Activated T-helper 1 cell treated with Interleukin-2 at 50 U/mL for 16 hours (primary cell): ENCODE measurements around the gene DNM3.
"Not testable (repeated sequence)": the region's sequence is repeated elsewhere in the genome, so short reads cannot be mapped to it uniquely, and the experiment has no call there.

Experiments
- DNase-seq: peaks from one replicate; pipeline ENCODE4 v3.0.0-alpha.2; 2020; ENCODE audit warnings: low read depth

The DNM3 gene

DNA sequence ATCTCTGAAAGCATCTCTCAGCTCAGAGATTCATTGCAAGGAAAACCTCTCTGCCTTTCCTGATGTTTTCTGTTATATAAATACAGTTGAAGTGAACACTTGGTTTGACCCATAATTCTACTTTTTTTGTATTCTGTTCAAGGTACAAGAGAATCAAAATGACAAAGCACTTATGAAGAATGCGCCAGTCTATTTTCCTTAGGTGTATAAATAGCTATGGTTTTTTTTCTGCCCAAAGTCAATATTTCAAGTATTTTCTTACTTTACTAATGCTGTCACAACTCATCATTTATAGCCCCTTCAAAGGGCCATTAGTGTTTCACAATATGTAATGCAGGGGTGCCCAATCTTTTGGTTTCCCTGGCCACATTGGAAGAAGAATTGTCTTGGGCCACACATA is 436.7 kb downstream of the DNM3 start:
- DNase-seq = no peak

DNA sequence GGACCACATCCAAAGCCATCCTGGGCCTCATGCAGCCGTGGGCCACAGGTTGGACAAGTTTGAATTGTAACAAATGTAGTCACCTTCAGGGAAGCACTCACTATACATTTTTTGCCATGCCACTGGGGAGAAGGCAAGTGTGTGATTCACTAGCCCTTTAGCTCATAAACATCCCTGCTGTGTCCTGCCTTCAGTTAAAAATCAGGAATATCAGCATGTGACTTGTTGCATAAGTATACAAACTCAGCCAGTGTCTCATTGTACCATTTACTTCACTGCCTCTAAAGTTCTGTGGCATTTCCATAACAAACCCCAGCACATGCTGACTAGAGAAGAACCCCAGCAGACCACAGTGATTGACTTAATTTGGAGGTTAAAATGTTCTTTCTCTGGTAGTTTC is 437.2 kb downstream of the DNM3 start:
- DNase-seq = no peak

DNA sequence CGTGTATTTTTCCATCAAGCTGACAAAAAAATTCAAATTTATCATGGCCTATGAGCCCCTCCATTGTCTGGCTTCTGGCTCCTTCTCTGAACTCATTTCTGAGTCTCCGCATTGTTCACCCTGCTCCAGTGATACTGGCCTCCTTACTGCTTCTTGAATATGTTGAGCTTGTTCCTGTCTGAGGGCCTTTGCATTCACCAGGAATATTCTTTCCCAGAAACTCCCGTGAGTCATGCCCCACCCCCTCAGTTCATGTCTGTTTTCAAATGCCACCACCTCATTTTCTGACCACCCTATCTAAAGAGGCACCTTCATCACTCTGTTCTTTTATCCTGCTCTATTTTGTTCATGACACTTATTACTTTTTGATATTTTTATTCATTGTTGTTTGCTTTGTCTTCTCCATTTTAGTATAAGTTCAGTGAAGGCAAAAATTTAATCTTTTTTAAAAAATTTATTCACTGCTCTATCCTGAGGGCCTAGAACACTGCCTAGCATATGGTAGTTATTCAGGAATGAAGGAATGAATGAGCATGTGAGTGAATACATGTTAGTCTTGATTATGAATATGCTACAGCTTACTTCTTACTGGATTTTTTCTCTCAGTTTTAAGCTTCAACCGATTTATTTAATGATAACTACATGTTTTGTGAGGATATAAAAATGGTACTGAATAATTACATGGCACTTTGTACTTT is 438.8 kb downstream of the DNM3 start:
- DNase-seq = no peak

DNA sequence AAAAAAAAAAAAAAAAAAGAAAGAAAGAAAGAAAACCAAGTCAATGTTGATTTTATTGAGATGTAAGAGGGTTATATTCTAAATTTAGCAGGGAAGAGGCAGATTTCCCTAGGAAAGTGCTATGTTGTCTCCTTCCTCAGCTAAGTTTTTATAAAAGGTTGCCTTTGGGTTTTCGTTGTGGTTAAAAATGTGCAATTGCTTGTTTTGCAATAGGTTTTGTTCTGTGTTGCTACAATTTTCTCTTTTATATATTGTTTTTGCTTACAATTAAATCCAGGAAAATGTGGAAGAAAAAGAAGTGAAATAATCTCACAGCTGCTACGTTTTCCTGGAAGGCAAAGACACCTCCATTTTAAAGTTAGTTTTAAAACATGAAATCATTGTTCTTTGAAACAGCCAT is 442.5 kb downstream of the DNM3 start:
- DNase-seq = no peak

DNA sequence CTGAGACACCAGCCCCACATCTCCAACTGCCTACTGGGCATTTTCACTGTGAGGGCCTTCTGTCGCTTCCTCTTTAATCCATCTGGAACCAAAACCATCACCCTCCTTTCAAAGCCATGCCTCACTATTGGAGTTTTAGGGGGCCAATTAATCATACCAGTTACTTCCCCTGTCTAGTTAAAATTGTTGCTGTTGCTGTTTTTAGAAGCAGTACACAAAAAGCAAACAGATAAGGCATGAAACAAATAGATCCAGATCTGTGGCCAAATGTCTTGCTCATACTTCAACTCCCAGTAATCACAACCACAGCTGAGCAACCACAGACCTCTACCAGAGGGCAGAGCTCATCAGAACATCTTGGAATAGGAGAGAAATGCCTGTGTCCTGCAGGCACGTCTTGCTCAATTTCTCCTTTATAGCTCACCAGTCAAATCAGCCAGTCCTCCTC is 445.4 kb downstream of the DNM3 start:
- DNase-seq = no peak

DNA sequence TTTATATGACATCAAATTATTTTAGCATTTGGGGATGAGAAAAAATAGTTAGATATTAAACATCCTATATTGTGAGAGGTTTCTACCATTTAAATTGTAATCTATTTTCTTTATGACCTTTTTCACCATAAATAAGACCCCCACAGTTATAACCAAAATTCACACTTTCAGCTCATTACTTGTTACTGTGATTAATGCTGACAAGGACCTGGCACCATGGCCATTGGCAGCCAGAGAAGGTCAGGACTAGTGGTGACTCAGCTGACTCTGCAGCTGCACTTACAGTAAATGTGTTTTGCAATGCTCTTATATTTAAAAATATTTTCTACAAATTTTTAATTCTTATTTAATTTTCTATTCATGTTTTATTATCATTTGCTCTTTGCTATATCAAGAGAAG is 445.9 kb downstream of the DNM3 start:
- no peak for DNase-seq

DNA sequence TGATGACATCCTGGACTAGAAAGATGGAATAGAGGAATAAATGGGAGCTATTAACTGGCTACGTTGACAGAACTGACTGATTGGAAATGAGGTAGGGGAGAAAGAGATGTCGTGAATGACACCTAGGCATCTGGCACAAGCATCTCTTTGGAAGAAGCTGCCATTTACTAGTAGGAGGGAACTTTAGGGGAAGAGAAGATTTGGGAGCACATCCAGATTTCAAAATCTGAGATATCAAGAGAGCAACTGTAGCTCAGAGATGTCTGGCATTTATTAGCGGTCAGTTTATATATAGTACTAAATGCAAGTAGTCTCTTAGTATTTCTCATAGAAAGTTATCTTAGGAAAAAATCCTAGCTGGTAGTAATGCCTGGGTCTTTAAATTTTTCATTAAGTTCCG is 447.3 kb downstream of the DNM3 start:
- no peak for DNase-seq

DNA sequence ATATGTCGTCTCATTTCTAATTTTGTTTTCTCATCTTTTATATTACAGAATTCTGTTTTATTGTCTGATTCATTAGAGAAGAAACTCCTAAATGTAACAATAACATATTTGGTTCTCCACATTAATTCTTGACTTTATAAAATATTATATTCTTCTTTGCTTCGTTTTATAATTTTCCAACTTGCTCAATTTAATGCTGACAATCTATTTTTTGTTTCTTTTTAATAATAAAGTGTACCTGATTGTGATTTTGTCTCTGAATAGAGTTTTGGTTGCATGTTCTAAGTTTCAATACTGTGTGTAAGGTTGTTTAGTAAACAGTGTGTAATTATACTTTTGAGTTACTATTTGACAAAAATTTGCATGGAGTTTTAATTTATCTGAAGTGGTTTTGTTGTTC is 448.1 kb downstream of the DNM3 start:
- DNase-seq = no peak

DNA sequence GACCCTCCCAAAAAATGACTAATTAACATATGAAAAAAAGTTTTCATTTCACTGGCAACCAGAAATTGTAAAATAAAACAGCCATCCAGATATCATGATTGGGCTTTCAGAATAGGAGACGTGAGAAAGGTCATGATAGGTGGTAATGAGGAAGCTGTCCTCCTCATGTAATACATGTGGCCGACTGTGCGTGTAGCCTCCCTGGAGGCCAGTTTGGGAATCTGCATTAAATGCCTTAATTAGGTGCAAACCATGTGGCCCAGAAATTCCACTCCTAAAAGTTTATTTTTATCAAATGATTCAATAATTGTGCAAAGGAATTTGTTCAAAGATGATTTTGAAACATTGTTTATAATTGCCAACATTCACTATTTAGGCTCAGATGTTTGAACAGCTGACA is 451.5 kb downstream of the DNM3 start:
- DNase-seq = no peak

DNA sequence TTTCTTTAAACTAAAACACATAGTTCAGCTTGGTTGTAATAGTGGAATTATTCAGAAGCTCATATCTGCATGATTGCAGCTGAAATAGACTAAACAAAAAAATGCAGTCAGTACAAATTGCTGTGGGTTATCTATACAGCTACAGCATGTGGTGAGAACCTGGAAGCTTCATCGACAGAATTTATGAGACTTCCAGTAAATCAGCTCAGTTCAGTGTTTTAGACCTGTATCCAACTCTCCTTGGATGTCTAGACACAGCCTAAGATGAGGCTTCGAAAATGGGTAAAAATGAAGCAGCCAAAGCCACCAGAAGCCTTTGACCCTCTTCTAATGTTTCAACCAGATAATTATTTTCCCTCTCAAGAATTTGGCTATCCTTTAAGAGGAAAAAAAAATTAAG is 452.1 kb downstream of the DNM3 start:
- DNase-seq = no peak

DNA sequence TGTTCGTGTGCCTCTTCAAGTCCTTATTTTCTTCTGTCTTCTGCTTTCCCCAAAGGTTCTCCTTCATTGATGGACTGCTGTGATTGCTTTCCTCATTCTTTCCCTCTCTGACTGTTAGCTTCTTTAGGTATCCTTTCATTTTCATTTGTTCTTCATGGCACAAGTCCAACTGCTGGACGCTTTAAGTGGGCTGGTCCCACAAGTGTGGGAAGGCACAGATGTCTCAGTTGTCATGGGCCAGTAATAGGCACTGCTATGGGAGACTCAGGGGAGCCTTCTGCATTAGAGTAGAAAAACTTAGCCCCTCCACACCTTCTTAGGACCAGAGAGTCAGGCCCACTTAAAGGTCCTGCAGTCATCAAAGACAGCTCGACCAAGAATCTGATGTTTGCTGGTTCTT is 456.8 kb downstream of the DNM3 start:
- DNase-seq = no peak

DNA sequence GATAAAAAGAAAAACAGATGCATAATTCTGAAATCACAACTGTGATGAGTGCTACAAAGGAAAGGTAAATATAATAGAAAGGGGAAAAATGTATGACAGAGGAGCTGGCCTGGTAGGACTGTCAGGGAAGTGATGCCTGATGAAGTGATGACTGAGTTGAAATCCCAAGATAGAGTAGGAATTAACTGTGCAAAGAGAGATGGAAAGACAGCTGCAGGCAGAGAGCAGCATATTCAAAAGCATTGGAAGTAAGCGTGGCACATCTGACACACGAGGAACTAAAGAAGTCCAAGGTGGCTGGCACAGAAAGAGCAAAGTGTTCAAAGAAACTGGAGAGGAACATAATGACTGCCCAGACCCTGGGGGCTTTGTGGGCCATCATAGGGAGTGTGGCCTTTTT is 457.6 kb downstream of the DNM3 start:
- no peak for DNase-seq

DNA sequence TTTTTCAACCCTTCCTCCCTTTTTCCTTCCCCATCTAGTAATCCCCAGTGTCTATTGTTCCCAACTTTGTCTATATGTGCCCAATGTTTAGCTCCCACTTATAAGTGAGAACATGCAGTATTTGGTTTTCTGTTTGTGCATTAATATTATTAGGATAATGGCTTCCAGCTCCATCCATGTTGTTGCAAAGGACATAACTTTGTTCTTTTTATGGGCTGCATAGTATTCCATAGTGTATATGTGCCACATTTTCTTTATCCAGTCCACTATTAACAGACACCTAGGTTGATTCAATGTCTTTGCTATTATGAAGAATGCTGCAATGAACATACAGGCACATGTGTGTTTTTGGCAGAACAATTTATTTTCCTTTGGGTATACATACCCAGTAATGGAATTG is 458.2 kb downstream of the DNM3 start:
- no peak for DNase-seq

DNA sequence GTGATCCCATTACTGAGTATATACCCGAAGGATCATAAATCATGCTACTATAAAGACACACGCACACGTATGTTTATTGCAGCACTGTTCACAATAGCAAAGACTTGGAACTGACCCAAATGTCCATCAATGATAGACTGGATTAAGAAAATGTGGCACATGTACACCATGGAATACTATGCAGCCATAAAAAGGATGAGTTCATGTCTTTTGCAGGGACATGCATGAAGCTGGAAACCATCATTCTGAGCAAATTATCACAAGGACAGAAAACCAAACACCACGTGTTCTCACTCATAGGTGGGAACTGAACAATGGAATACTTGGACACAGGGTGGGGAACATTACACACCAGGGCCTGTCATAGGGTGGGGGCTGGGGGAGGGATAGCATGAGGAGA is 466.2 kb downstream of the DNM3 start:
- DNase-seq = not testable (repeated sequence)

DNA sequence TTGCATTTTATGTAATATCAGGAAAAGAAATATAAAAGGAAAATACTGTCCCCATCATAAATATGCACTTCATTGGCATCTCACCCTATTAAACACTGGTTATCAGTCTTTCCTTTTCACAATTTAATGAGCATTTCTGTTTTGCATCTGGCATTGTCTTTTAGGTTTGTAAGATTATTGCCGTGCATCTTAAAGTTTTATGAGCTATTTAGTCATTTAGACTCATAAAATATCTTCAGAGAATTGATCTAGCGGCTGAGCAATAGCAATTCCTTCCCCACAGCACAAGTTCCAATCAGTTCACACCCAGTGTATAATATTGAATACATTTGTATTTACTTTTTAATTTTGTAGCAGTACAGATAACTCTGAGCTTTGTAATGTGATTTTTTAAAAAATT is 466.8 kb downstream of the DNM3 start:
- no peak for DNase-seq

DNA sequence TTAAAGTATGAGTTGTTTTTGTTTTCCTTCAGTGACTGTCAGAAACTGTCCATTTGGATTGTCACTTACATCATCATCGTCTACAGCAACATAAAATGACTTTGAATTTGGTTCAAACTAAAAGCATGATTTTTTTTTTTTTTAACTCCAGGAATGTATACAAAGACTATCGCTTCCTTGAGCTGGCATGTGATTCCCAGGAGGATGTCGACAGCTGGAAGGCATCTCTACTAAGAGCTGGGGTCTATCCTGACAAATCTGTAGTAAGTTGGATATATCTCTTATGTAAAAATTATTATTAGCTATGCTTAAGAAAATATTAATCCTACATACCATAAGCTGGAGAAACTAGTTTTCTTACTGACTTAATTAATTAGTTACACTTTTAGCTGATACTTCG is 467.3 kb downstream of the DNM3 start:
- DNase-seq = no peak

DNA sequence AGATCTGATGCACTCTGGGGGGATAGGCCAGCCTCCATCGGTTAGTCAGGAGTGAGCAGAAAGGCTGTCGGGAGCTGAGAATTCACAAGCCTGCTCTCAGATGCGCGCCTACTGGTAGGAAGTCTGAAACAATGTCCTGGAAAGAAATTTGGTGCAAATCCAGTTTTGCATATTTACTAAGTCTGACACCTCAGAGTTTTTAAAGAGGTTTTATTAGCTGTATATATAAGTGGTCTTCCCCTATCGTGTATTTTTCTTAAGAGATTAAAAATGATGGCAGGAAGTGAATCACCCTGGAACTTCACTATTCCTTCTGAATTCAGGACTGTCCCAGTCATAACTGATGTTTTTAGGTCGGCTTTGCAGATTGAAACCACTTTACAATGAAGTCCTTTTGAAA is 479.4 kb downstream of the DNM3 start:
- no peak for DNase-seq

DNA sequence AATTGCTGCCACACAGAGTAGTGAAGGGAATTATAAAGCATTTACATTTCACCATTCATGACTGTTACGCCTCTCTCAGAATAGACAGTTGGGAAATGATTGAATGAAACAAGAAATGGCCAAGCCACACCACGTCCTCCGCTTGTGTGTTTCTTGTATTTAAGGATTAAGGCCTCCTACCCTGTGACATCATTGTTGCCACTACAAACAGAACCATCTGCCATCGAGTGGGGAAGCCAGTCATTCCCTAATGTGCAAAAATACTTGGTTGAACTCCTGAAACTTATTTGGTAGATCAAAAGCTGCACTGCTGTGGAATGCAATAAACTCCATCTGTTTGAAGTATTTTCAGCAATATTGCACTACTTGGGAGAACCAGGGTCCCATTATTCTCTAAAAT is 480.2 kb downstream of the DNM3 start:
- no peak for DNase-seq

DNA sequence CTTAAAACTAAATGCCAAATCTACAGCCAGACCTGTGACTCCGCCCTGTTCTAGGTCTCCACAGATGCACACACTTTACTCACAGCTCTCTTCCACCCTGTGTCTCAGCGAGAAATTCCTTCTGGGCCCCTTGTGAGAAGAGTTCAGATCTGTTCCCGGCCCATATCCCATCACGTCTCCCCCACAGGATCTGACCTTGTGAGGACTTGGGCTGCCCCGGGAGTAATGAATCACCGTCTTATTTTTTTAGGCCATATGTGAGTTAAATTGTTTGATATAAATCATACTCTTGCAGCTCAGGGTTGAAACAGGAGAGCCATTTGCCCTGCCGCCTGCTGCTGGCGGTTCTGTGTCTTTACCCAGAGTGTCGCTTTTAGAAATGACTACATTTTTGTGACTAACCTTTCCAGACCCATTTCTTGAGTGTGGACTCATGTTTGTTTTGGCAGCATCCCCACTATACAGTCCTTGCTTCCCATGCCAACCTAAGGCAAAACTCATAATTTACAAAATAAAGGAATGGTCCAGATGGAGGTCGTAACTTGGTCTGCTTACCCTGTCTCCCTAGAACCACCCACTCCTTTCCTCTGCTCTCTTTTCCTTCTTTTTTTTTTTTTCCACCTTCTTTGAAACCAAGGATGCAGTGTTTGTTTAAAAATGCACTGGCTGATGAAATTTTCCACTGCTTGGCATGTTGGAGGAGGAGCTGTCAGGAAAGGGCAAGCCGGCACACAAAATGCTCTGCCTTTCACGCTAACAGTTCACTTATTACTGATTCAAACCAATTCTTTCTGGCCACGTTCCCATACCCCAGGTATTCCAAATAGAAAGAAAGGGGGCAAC is 481.1 kb downstream of the DNM3 start:
- DNase-seq = no peak

DNA sequence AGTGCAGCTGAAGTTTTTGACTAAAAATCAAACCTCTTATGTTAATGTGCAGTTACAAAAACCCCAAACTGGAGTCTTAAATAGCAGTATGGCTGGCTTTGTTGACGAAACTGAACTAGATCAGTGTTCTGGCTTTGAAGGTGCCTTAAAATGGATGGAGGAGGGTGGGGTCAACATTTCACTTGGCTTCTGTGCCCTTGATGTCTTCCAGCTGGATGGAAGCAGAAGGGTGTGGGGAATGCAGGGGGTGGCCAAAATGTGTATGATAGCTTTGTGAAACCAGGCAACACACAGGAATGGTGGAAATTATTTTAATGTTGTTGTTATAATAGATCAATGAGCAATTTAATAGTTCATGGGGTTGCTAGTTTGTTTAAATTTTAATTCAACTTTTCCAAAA is 482.4 kb downstream of the DNM3 start:
- no peak for DNase-seq

DNA sequence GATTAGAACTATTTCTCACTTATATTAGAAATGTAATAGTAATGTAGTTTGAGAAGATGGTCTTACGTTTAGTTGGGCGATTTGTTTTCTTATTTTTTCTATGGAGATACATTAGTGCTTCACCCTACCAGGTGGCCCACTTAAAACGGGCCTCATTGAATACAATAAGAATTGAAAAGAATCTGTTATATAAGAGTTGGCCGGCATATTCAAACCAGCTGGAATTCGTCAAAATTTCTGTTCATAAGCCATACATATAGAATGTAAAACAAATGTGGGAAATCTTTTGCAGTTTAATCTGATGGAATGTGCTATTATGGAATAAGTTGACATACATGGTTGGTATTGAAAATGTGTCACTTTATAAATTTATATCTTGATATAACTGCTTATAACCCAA is 482.8 kb downstream of the DNM3 start:
- DNase-seq = no peak

DNA sequence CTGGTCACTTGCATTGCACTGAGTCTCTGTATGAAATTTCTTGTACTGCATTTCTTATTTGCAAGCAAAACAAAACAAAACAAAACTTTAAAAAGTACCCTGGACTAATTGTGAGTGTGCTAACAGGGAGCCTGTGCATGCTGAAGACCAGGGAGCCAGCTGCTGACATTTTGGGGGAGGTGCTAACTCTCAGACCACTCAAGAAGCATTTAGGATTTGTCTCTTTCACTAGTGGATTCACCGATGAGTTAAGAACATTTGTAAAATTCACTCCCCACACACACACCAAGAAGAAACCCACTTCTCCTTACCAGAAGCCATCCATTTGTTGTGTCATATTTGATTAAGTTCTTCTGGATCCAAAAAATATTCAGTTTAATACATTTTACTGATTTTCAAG is 483.5 kb downstream of the DNM3 start:
- DNase-seq = no peak

DNA sequence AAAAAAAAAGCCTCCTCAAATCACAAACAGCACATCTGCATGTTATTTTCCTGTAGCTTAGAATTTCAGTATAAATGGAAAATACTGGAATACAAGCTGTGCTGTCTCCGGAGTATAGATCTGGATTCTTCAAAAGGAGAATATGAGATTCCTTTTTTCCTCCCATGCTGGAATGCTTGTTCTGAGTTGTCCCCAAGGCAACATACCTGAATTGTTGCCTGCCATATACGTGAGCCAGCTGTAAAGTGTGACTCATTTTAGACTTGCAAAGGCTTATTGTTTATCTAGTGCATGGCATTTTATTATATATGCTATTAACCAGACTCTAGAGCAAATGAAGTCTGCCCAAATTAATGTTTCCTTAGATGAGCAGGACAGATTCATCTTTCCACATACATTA is 484.2 kb downstream of the DNM3 start:
- no peak for DNase-seq

DNA sequence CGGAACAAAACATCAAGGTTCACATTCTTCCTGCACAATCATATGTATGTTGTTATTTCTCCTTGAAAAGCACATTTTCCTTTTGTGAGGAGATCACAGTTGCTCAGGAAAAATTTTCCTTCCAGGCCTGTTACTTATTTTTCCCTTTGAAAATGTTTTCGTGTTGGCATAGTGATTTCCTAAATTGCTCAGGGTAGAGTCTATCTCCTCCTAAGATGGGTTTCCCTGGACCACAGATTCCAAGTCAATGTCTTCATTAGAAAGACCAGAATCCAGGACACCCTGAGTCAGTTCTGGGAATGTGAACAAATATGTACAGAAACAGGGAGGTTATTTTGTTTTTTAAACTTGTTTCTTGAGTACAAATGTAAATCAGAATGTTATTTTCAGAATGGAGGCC is 484.8 kb downstream of the DNM3 start:
- DNase-seq = no peak
